Midbrain (tissue), 1 donor: Measurements from ENCODE around the gene RNF167.

Experiments
- DNase-seq: peaks from one replicate; lab custom pipeline; 2025; lab: John Stamatoyannopoulos, UW

Gene RNF167

GRCh38 chr17:4939796-4940554 lies at the start of gene RNF167, which contains the start of gene SLC25A11:
TSS of gene RNF167 (plus strand) at chr17:4940268. CDS start at chr17:4940910, 642 bp downstream.
TSS of gene SLC25A11 (minus strand) at chr17:4940046. CDS start at chr17:4939910, 136 bp downstream.
- peak; percentile 99 for DNase-seq

DNA sequence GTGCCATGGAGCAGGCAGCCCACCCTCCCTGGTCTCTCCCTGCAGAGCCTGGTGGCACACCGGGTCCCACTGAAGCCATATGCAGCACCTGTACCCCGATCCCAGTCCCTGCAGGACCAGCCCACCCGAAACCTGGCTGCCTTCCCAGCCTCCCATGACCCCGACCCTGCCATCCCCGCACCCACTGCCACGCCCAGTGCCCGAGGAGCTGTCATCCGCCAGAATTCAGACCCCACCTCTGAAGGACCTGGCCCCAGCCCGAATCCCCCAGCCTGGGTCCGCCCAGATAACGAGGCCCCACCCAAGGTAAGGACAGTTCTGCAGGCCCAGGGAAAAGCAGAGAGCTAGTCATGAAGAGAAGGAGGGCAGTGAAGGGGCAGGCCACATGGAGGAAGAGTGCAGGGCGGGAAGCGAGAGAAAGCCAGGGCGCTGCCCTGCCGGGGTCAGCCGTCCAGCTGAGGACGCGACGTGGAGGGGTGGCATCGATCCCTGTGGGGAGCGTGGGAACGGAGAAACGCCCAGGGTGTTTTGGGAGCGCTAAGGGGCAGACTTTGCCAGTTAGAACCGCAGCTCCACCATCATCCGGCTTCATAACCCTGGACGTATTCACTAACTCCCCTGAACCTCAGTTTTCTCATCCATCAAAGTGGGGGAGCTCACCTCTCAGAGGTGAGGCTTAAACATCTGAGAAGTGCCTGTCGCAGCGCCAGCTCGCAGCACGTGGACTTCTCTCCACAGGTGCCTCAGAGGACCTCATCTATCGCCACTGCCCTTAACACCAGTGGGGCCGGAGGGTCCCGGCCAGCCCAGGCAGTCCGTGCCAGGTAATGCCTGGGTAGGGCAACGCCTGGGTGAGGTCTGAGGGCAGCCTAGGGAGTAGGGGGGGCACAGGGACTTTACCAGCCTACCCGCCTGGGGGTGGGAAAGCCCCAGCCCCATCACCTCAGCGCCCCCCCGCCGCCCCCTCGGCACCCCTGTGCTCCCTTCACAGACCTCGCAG lies 48.4 kb upstream of the RNF167 start:
- no peak for DNase-seq

GRCh38 chr17:4892499-4893221 lies 47.4 kb upstream of the RNF167 start:
- no peak for DNase-seq

DNA sequence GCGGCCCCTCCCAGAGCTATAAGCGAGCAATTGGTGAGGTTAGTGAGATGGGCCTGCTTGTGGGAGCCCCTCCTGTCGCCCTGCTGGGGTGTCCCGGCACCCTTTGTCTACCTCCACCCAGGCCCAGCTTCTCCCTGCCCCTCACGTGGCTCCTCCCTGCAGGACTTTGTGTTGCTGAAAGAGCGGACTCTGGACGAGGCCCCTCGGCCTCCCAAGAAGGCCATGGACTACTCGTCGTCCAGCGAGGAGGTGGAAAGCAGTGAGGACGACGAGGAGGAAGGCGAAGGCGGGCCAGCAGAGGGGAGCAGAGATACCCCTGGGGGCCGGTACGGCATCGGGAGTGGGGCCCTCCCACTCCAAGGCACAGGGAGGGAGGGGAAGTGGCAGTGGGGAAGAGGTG lies 46.8 kb upstream of the RNF167 start:
- DNase-seq, result no peak

DNA sequence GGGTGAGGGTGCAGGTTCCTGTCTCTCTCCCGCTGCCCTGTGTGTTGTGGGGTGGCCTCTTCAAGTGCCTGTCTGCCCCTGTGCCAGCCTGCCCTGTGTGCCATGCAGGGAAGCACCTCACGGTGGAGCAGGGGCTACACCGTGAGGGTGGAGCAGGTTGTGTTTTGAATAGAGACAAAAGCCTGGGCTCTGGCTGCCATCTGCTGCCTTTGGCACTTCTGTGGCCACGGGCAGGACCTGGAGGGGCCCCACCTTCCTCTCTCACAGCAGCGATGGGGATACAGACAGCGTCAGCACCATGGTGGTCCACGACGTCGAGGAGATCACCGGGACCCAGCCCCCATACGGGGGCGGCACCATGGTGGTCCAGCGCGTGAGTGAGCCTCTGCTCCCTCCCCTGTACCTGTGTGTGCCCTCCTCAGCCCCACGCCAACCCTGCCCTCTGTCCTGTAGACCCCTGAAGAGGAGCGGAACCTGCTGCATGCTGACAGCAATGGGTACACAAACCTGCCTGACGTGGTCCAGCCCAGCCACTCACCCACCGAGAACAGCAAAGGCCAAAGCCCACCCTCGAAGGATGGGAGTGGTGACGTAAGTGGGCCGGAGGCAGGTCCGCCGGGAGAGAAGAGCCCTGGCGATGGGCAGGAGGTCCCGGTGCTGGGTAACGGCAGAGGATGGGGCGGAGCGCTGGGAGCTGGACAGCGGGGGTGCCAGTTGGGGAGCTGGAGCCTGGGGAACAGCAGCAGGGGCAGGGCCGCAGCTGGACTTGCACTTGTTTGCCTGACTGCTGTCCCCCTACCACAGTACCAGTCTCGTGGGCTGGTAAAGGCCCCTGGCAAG lies 46.1 kb upstream of the RNF167 start:
- no peak for DNase-seq

- no peak for DNase-seq
Observed at GRCh38 chr17:4895121-4895520, 44.9 kb upstream of the RNF167 start.

- no peak for DNase-seq
Observed at GRCh38 chr17:4895657-4896331, 44.3 kb upstream of the RNF167 start.

DNA sequence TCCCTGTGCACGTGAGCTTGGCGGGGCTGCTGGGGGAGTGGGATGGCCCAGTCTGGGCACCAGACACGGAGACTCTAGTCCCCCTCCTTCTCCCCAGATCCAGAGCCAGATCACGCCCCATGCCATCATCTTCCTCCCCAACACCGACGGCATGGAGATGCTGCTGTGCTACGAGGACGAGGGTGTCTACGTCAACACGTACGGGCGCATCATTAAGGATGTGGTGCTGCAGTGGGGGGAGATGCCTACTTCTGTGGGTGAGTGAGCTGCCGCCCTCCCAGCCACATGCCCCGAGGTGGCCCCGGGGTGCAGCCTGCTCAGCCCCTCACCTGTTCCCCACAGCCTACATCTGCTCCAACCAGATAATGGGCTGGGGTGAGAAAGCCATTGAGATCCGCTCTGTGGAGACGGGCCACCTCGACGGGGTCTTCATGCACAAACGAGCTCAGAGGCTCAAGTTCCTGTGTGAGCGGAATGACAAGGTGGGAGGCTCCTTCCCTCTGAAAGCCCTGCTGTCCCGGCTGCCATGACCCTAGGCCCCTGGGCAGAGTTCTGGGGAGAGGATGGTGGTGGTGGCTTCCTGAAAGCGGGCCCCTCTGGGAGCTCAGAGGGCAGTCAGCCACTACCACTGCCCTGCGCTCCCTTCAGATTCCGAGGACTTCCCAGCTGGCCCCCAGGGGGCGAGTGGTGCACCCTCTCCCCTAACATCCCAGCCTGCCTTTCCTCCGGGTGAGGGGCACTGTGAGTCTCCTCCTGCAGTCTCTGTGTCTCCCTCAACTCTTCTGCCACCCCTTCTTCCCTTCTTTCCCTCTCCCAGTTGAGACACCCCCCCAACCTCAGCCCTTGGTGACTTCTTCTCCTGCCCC lies 43.5 kb upstream of the RNF167 start:
- no peak for DNase-seq

DNA sequence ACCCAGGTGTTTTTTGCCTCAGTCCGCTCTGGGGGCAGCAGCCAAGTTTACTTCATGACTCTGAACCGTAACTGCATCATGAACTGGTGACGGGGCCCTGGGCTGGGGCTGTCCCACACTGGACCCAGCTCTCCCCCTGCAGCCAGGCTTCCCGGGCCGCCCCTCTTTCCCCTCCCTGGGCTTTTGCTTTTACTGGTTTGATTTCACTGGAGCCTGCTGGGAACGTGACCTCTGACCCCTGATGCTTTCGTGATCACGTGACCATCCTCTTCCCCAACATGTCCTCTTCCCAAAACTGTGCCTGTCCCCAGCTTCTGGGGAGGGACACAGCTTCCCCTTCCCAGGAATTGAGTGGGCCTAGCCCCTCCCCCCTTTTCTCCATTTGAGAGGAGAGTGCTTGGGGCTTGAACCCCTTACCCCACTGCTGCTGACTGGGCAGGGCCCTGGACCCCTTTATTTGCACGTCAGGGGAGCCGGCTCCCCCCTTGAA lies 42.8 kb upstream of the RNF167 start:
- no peak for DNase-seq

DNA sequence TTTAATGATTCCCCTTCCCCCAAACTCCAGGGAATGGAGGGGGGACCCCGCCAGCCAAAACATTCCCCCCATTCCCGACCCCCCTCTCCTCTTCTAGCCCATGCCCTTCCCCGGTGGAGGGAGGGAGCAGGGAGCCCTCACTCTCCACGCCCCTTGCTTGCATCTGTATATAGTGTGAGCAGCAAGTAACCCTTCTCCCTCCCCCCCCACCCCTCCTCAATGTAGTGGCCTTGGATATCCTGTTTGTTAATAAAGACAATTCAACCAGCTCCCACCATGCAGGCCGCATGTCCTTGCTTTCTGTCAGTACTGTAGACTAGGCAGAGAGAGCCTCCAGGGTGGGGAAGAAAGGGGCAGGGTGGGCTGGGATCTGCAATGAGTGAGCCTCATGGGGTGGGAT lies 42.3 kb upstream of the RNF167 start:
- no peak for DNase-seq

DNA sequence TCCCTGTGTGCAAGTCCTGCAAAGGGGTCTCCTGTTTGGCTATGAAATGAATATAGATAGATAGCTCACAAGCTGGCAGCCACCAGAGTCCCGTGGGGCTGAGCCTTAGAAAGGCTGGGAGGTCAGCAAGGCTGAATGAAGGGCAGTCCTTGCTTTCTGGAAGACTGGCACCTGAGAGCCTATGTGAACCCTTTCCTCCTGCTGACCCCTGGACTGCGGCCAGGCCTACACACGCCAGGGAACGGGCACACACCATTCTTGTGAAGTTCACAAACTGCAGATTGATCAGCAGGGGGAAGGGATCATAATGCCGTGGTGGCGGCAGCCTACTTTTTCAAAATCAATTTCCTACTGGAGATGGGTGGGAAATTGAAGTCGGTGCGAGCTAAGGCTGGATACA lies 41.7 kb upstream of the RNF167 start:
- DNase-seq, result no peak

- no peak for DNase-seq
Observed at GRCh38 chr17:4898927-4899326, 41.1 kb upstream of the RNF167 start.

GRCh38 chr17:4899341-4900230 lies 40.5 kb upstream of the RNF167 start, which contains the start of gene C17orf107:
TSS of gene C17orf107 (plus strand) at chr17:4899536. CDS start at chr17:4899763, 227 bp downstream.
- DNase-seq, result no peak

GRCh38 chr17:4900231-4901107 lies 39.6 kb upstream of the RNF167 start:
- no peak for DNase-seq

DNA sequence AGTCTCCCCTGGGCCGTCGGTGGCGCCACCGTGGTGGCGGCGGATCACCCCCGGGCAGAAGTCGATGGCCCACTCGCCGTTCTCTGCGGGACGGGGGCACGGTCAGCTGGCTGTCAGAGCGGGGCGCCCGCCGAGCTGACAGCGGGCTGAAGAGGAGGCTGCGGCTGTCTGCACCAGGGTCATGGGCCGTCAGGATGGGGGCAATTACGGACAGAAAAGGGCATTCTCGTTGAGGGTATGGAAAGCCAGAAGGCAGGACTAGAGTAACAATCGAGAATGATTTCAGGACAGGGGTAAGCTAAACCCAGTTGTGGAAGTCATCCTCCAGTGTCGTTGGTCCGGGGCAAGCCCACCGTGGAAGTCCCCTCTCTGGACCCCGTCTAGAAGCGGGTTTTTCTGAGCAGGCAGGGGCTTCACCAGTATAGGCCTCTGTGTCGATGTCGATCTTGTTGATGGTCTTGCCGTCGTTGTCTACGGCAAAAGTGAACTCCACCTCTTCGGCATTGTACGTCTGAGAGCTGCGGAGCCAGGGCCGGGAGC lies 38.9 kb upstream of the RNF167 start:
- DNase-seq, result no peak

DNA sequence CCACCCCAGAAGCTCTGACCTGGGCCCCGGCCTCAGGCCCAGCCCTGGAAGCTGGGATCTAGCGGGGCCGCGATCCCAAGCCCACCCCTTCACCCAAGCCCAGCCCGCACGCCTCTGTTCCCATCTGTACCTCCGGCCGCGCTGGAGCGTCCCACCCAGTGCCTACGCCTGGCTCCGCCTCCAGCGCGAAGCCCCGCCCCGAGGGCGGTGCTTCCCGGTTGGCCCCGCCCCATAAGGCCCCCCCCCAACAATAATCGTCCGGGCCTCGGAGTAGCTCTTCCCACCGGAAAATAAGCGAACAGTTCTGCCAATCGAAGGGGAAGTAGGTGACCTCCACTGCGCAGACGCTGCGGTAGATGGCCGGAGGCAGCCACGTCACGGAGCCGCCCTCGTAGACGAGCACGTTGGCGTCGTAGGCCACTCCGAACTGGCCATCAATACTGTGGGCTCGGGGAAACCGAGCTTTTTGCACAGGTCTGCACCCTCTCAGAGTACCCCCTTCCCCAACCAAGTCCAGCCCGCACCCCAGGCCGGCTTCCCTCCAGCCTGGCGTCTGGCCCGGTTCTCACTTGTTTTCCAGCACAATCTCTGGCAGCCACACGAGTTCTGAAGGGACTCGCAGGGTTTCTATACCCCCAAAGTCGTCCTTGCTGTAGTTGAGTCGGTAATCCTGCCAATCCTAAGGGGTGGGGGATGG lies 38.3 kb upstream of the RNF167 start:
- peak; percentile 43 for DNase-seq
